WTC11 (cell line): ENCODE data around the gene POP4. TPM values are rescaled to one million over a fixed set of nuclear protein-coding genes. Genes with fewer than 3 reads are reported as not detected.

Source experiments
- ATAC-seq: fragments of 200-7000 bp; cut with Tn5 transposase; 2 replicates; pipeline ENCODE4 v1.10.0; 2021; ENCODE audit warnings: mild to moderate bottlenecking, moderate library complexity
- CTCF ChIA-PET: fragments of 300-600 bp; sonication (Branson Sonifier 250); formaldehyde crosslinking; loops from one replicate; lab custom pipeline; 2021; ENCODE audit warnings: antibody characterized with exemption; lab: Charles Lee
- POLR2A ChIA-PET: fragments of 350-600 bp; sonication (Branson Sonifier 250); formaldehyde crosslinking; loops from one replicate; lab custom pipeline; 2021; ENCODE audit warnings: antibody characterized with exemption; lab: Charles Lee
- DNase-seq: peaks from one replicate; pipeline ENCODE4 v3.0.0; 2021; ENCODE audit warnings: low spot score
- H3K27ac Mint-ChIP-seq: 2 replicates; pipeline ENCODE4 v1.8.0; 2021; ENCODE audit warnings: mixed read lengths
- H3K27me3 Mint-ChIP-seq: 2 replicates; pipeline ENCODE4 v1.8.0; 2021; ENCODE audit warnings: low read depth, mild to moderate bottlenecking, moderate library complexity, mixed read lengths
- H3K36me3 Mint-ChIP-seq: 2 replicates; pipeline ENCODE4 v1.8.0; 2021; ENCODE audit warnings: mixed read lengths
- H3K4me1 Mint-ChIP-seq: 2 replicates; pipeline ENCODE4 v1.8.0; 2022; ENCODE audit warnings: mixed read lengths
- H3K4me3 Mint-ChIP-seq: 2 replicates; pipeline ENCODE4 v1.8.0; 2021; ENCODE audit warnings: mild to moderate bottlenecking, moderate library complexity, mixed read lengths
- H3K9me3 Mint-ChIP-seq: 2 replicates; pipeline ENCODE4 v1.8.0; 2021; ENCODE audit warnings: mixed read lengths
- AR ChIP-seq: fragments of 250-450 bp; sonication (Bioruptor Pico); IDR thresholded peaks from 2 replicates; pipeline ENCODE4 v1.9.0; 2021; ENCODE audit warnings: mild to moderate bottlenecking
- ATF2 ChIP-seq: sonication (generic); formaldehyde crosslinking; IDR thresholded peaks from 2 replicates; pipeline ENCODE4 v1.8.1; 2022; ENCODE audit warnings: low read depth, missing genetic modification reagents, borderline replicate concordance
- ELF4 ChIP-seq: sonication (generic); formaldehyde crosslinking; IDR thresholded peaks from 2 replicates; pipeline ENCODE4 v1.8.1; 2022; ENCODE audit warnings: low read depth, mild to moderate bottlenecking, moderate library complexity, missing genetic modification reagents
- FOXJ3 ChIP-seq: sonication (generic); formaldehyde crosslinking; IDR thresholded peaks from 2 replicates; pipeline ENCODE4 v1.9.0; 2021; ENCODE audit warnings: missing genetic modification reagents, mild to moderate bottlenecking, borderline replicate concordance
- GRHL2 ChIP-seq: fragments of 250-450 bp; sonication (Bioruptor Pico); IDR thresholded peaks from 2 replicates; pipeline ENCODE4 v1.8.0; 2022; ENCODE audit warnings: mild to moderate bottlenecking, moderate library complexity; ENCODE audit not compliant: insufficient replicate concordance, severe bottlenecking
- JAZF1 ChIP-seq: fragments of 250-450 bp; sonication (Bioruptor Pico); IDR thresholded peaks from 2 replicates; pipeline ENCODE4 v1.9.0; 2021; ENCODE audit warnings: moderate library complexity, mild to moderate bottlenecking, inconsistent platforms
- JUN ChIP-seq: sonication (generic); formaldehyde crosslinking; IDR thresholded peaks from 2 replicates; pipeline ENCODE4 v1.8.0; 2023; ENCODE audit warnings: mild to moderate bottlenecking, missing genetic modification reagents
- OVOL2 ChIP-seq: fragments of 250-450 bp; sonication (Bioruptor Pico); IDR thresholded peaks from 2 replicates; pipeline ENCODE4 v1.9.0; 2021; ENCODE audit warnings: mild to moderate bottlenecking, borderline replicate concordance
- PRDM15 ChIP-seq: sonication (generic); formaldehyde crosslinking; IDR thresholded peaks from 2 replicates; pipeline ENCODE4 v1.8.0; 2022; ENCODE audit warnings: missing genetic modification reagents
- PREB ChIP-seq: sonication (generic); formaldehyde crosslinking; IDR thresholded peaks from 2 replicates; pipeline ENCODE4 v1.8.1; 2022; ENCODE audit warnings: mild to moderate bottlenecking, missing genetic modification reagents, moderate library complexity, borderline replicate concordance
- TEAD1 ChIP-seq: sonication (generic); formaldehyde crosslinking; IDR thresholded peaks from 2 replicates; pipeline ENCODE4 v1.8.0; 2022; ENCODE audit warnings: mild to moderate bottlenecking, missing genetic modification reagents
- USF1 ChIP-seq: sonication (generic); formaldehyde crosslinking; IDR thresholded peaks from 2 replicates; pipeline ENCODE4 v1.8.0; 2022; ENCODE audit warnings: mild to moderate bottlenecking, missing genetic modification reagents
- ZBTB21 ChIP-seq: sonication (generic); formaldehyde crosslinking; IDR thresholded peaks from 2 replicates; pipeline ENCODE4 v1.8.1; 2023; ENCODE audit warnings: mild to moderate bottlenecking, missing genetic modification reagents, borderline replicate concordance
- ZNF121 ChIP-seq: sonication (generic); formaldehyde crosslinking; IDR thresholded peaks from 2 replicates; pipeline ENCODE4 v1.8.0; 2023; ENCODE audit warnings: missing genetic modification reagents
- ZNF396 ChIP-seq: fragments of 250-450 bp; sonication (Bioruptor Pico); IDR thresholded peaks from 2 replicates; pipeline ENCODE4 v1.8.0; 2021; ENCODE audit warnings: mild to moderate bottlenecking, moderate library complexity, borderline replicate concordance
- ZNF423 ChIP-seq: fragments of 250-450 bp; sonication (Bioruptor Pico); IDR thresholded peaks from 2 replicates; pipeline ENCODE4 v2.1.2; 2022; ENCODE audit warnings: mild to moderate bottlenecking, moderate library complexity
- total RNA-seq: library from RNA; stranded (reverse); gene quantifications from 3 replicates; pipeline ENCODE4 v1.2.3, GENCODE V29; 2021

The POP4 gene
- total RNA-seq, 1 experiment from 2014 or later, result 46.7 TPM

GRCh38 chr19:29622166-29623070 is 16.3 kb downstream of the POP4 start:
- H3K36me3 Mint-ChIP-seq, result no peaks in the 10 kb centered on the region
- H3K27ac Mint-ChIP-seq, result no peak overlapping the region
- ChIA-PET CTCF (interaction anchor here (0.9 to 4.4 kb wide), 8 partner anchors 12 to 137 kb away, joined by 3 to 21 read pairs (median 4); no protein-coding TSS in a partner anchor), POLR2A (no interaction called here)
- DNase-seq (no peak), ATAC-seq (no peak)
- H3K4me3 Mint-ChIP-seq, result no peak overlapping the region
- no peaks in the 10 kb centered on the region; the same call in 1 of the 2 replicates for H3K27me3 Mint-ChIP-seq
- peaks cover 8% of the 10 kb centered on the region for H3K4me1 Mint-ChIP-seq
- H3K9me3 Mint-ChIP-seq, result no peaks in the 10 kb centered on the region
- no peak for TF ChIP-seq FOXJ3 (CRISPR knock-in tag)
- TF ChIP-seq ZNF396 (CRISPR knock-in tag), result no peak
- TF ChIP-seq TEAD1 (CRISPR knock-in tag), result no peak
- no peak for TF ChIP-seq AR
- no peak for TF ChIP-seq PREB (CRISPR knock-in tag)
- TF ChIP-seq JUN (CRISPR knock-in tag), result no peak
- no peak for TF ChIP-seq ZNF423 (CRISPR knock-in tag)
- TF ChIP-seq ELF4 (CRISPR knock-in tag), result no peak
- TF ChIP-seq OVOL2 (CRISPR knock-in tag), result no peak
- TF ChIP-seq ZBTB21 (CRISPR knock-in tag), result no peak

GRCh38 chr19:29623726-29624488 is 17.8 kb downstream of the POP4 start:
- ATAC-seq, result no peak
- Mint-ChIP-seq H3K27me3 (no peaks in the 10 kb centered on the region; the same call in 1 of the 2 replicates), H3K36me3 (no peaks in the 10 kb centered on the region), H3K27ac (no peak overlapping the region), H3K9me3 (no peaks in the 10 kb centered on the region), H3K4me1 (peaks cover 8% of the 10 kb centered on the region), H3K4me3 (no peak overlapping the region)
- POLR2A ChIA-PET, result interaction anchor here (1.2 kb wide), 1 partner anchor 41 kb away, joined by 3 read pairs; the partner anchor contains the start of gene PLEKHF1
- CTCF ChIA-PET, result interaction anchor here (1.4 to 3.8 kb wide), 7 partner anchors 10 to 92 kb away, joined by 5 to 21 read pairs (median 9); partner anchors contain the start of gene PLEKHF1
- DNase-seq, result no peak
- no peak for TF ChIP-seq USF1 (CRISPR knock-in tag)
- no peak for TF ChIP-seq TEAD1 (CRISPR knock-in tag)
- TF ChIP-seq ZNF423 (CRISPR knock-in tag), result no peak
- no peak for TF ChIP-seq GRHL2 (CRISPR knock-in tag)
- no peak for TF ChIP-seq ZNF121 (CRISPR knock-in tag)
- TF ChIP-seq JAZF1 (CRISPR knock-in tag), result no peak
- TF ChIP-seq ATF2 (CRISPR knock-in tag), result no peak
- no peak for TF ChIP-seq AR
- no peak for TF ChIP-seq PRDM15 (CRISPR knock-in tag)
